K562 (cell line): ENCODE data around the gene TP63. TPM values are rescaled to one million over a fixed set of nuclear protein-coding genes. Genes with fewer than 3 reads are reported as not detected.

Experiments
- ATAC-seq: fragments of 200-7000 bp; cut with Tn5 transposase; 3 replicates; pipeline ENCODE4 v1.9.1; 2020; ENCODE audit warnings: moderate library complexity
- BruUV-seq: library from RNA; stranded (reverse); fragments of 400-500 nt; replicated peaks from 2 replicates; lab custom pipeline; 2021; lab: Mats Ljungman, UMichigan
- CTCF ChIA-PET: fragments of 300-600 bp; formaldehyde crosslinking; extraction: SDS; loops from one replicate; lab custom pipeline; 2021; ENCODE audit warnings: low intra/inter-chr PET ratio; lab: Yijun Ruan, JAX
- POLR2A ChIA-PET: fragments of 300-600, 350-650 bp; sonication (Branson Sonifier 250); formaldehyde crosslinking; extraction: SDS; loops from one replicate; lab custom pipeline; 2021; ENCODE audit warnings: antibody characterized with exemption, inconsistent platforms; lab: Yijun Ruan, JAX
- DNase-seq, 4 experiments: peaks; one replicate each; pipeline versions ENCODE4 v3.0.0 to v3.0.0-alpha.2; 2011 to 2018; ENCODE audit warnings: low spot score in 3 of 4, mixed read lengths in 3 of 4; ENCODE audit errors: extremely low read depth in 1 of 4
- FAIRE-seq: peaks from 2 replicates; lab custom pipeline; 2011; peaks lifted over from hg19 to GRCh38; lab: Jason Lieb, UNC
- H2AFZ ChIP-seq: 2 replicates; pipeline ENCODE4 v1.6.0; 2011; ENCODE audit warnings: low read depth, low read length, control low read depth, inconsistent platforms
- H3K27ac ChIP-seq: fragments of 200-600 bp; 3 replicates; pipeline ENCODE4 v1.8.0; 2011; ENCODE audit warnings: low read depth, mild to moderate bottlenecking, control low read depth, inconsistent platforms, low read length, moderate library complexity, mixed read lengths; ENCODE audit errors: extremely low read depth
- H3K27me3 ChIP-seq, 2 experiments: fragments of 300-600 bp in 1 of 2; 2 replicates in 1 of 2; 3 replicates in 1 of 2; pipeline versions ENCODE4 v1.6.0 to v1.8.0; 2011; ENCODE audit warnings: inconsistent platforms in 2 of 2, low read length in 2 of 2, mild to moderate bottlenecking in 1 of 2, mixed read lengths in 1 of 2, moderate library complexity in 1 of 2; ENCODE audit not compliant: control insufficient read depth in 2 of 2, insufficient read depth in 2 of 2
- H3K36me3 ChIP-seq: fragments of 300-600 bp; 3 replicates; pipeline ENCODE4 v1.8.0; 2011; ENCODE audit warnings: mild to moderate bottlenecking, low read length, inconsistent platforms; ENCODE audit not compliant: control insufficient read depth, insufficient read depth
- H3K4me1 ChIP-seq, 2 experiments: fragments of 200-600 bp in 1 of 2; replicated peaks in 1 of 2; 2 replicates in 1 of 2; 3 replicates in 1 of 2; pipeline versions ENCODE4 v1.5.1 to v1.8.0; 2011; ENCODE audit warnings: inconsistent platforms in 2 of 2, low read length in 2 of 2, mild to moderate bottlenecking in 1 of 2, mixed read lengths in 1 of 2, moderate library complexity in 1 of 2; ENCODE audit not compliant: control insufficient read depth in 2 of 2, insufficient read depth in 2 of 2
- H3K4me2 ChIP-seq: 2 replicates; pipeline ENCODE4 v1.6.1; 2011; ENCODE audit warnings: low read length, control low read depth, inconsistent platforms, mixed read lengths; ENCODE audit not compliant: insufficient read depth
- H3K4me3 ChIP-seq: fragments of 200-600 bp; sonication (generic), shearing (Covaris generic); 2 replicates; pipeline ENCODE4 v1.5.1; 2016; ENCODE audit warnings: control low read depth, inconsistent platforms
- H3K79me2 ChIP-seq: fragments of 200-600 bp; 3 replicates; pipeline ENCODE4 v1.8.0; 2011; ENCODE audit warnings: low read length, inconsistent platforms; ENCODE audit not compliant: control insufficient read depth, insufficient read depth
- H3K9ac ChIP-seq, 2 experiments: 2 replicates each; pipeline versions ENCODE4 v1.6.0 to v1.6.1; 2011; ENCODE audit warnings: low read depth in 2 of 2, low read length in 2 of 2, control low read depth in 1 of 2, inconsistent platforms in 1 of 2, mild to moderate bottlenecking in 1 of 2, mixed read lengths in 1 of 2; ENCODE audit not compliant: insufficient read depth in 1 of 2
- H3K9me1 ChIP-seq: one replicate; pipeline ENCODE4 v1.6.0; 2011; ENCODE audit warnings: inconsistent platforms, mild to moderate bottlenecking, low read length, moderate library complexity; ENCODE audit not compliant: control insufficient read depth, insufficient read depth
- H3K9me3 ChIP-seq: replicated peaks from 2 replicates; pipeline ENCODE4 v1.5.1; 2011; ENCODE audit warnings: low read depth, low read length, inconsistent platforms; ENCODE audit not compliant: control insufficient read depth, insufficient read depth
- H4K20me1 ChIP-seq: replicated peaks from 2 replicates; pipeline ENCODE4 v1.6.1; 2011; ENCODE audit warnings: low read length, inconsistent platforms, mixed read lengths; ENCODE audit not compliant: control insufficient read depth, insufficient read depth
- HDGF ChIP-seq: fragments of 450-650 bp; IDR thresholded peaks from 2 replicates; pipeline ENCODE4 v1.6.1; 2016
- NR1H2 ChIP-seq: sonication (generic); formaldehyde crosslinking; IDR thresholded peaks from 2 replicates; pipeline ENCODE4 v1.4.0; 2020; ENCODE audit warnings: mild to moderate bottlenecking, missing genetic modification reagents
- POLR2AphosphoS2 ChIP-seq: IDR thresholded peaks from 2 replicates; pipeline ENCODE4 v1.6.1; 2012; ENCODE audit warnings: low read length, improper control_type of control experiment
- ZC3H8 ChIP-seq: fragments of 450-650 bp; IDR thresholded peaks from 2 replicates; pipeline ENCODE4 v1.6.1; 2017
- WGBS: fragments of 100-300 bp; shearing (Covaris generic); methylation state at CpG from one replicate; pipeline ENCODE4 v1.1.6; 2016; ENCODE audit warnings: low coverage, mixed read lengths; ENCODE audit not compliant: insufficient coverage; ENCODE audit errors: missing lambda C conversion rate; 5-methylcytosine and 5-hydroxymethylcytosine counted together
- in situ Hi-C: fragments of 300-500 bp; cut with MboI; formaldehyde crosslinking; loops from 4 replicates; pipeline ENCODE4 v1.15.0; 2018; ENCODE audit warnings: inconsistent platforms, mixed read lengths
- intact Hi-C: fragments of 100-400 bp; cut with micrococcal nuclease; formaldehyde crosslinking; loops from 2 replicates; pipeline ENCODE4 v1.14.2; 2022
- polyA plus RNA-seq, 8 experiments: library from polyadenylated mRNA; depleted of rRNA in 4 of 8; stranded (reverse) in 5 of 8; unstranded in 3 of 8; fragments of >200 nt; fragmentation: Nextera tagmentation in 2 of 8; fragmentation: Illumina TruSeq in 1 of 8; extraction: Ambion mirVana in 2 of 8; extraction: Trizol in 1 of 8; gene quantifications; 2 replicates each; pipeline versions ENCODE4 v1.2.1 to v1.2.3, GENCODE V29; 2011 to 2014; ENCODE audit warnings: inconsistent platforms in 1 of 8, missing spikeins in 1 of 8
- total RNA-seq, 7 experiments: library from RNA; depleted of rRNA in 6 of 7; stranded (reverse); fragments of >200 nt in 6 of 7; fragmentation: Illumina TruSeq in 2 of 7; extraction: Trizol in 2 of 7; gene quantifications; 2 replicates each; pipeline versions ENCODE4 v1.2.1 to v1.2.3, GENCODE V29; 2011 to 2021; ENCODE audit warnings: low replicate concordance in 1 of 7
- TF ChIP-seq, protein P1 (sequence below): fragments of 250-450 bp; sonication (Bioruptor Pico); IDR thresholded peaks from 2 replicates; pipeline ENCODE4 v1.5.0; 2020; ENCODE audit warnings: mild to moderate bottlenecking

TP63 gene
- total and polyA plus RNA-seq, 9 of the 15 experiments (the other 6 are each of a cell fraction or from before 2014, with no cell fraction given), result 0.32 to 1.4 (median 0.50) TPM

DNA sequence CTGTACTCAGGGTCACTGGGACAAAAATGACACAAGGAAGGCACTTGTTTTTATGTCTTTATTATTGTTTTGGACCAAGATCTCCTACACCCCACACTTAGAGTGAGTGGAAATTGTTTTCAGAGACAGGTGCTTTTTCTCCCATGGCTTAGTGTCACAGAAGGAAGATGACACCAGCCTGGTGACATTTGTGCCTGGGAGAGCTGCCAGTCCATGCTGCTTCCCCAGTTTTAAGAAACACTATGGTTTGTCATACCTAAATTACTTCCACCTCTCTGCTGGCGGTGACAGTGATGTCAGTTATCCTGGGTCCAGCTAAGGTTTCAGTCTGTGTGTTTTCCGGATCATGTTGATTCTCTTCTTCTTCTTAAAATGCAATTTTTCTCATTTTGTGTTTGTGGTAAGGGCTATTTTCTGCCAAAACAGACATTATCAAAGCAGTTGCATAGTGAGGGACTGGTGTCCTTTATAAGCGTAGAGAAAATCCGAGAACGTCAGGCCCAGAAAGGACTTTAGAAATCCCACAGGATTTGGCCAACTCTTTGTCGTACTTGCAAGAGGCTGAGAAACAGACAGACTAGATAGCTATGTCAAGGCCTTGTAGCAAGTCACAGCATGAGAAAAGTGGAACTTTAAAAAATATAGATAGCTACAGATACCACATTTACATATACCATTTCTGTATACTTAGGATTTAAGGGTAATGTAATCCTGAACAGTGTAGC is 149.5 kb downstream of the TP63 start:
- ATAC-seq (no peak), FAIRE-seq (no peak), DNase-seq (no peak)
- Histone ChIP-seq H3K27me3 (no peaks in the 10 kb centered on the region), H3K27ac (no peak overlapping the region), H3K4me1 (no peaks in the 10 kb centered on the region), H3K4me2 (no peak overlapping the region), H4K20me1 (no peaks in the 10 kb centered on the region), H3K9ac (no peak overlapping the region), H2AFZ (no peak overlapping the region), H3K36me3 (no peaks in the 10 kb centered on the region), H3K9me3 (no peaks in the 10 kb centered on the region), H3K9me1 (no peaks in the 10 kb centered on the region), H3K79me2 (no peaks in the 10 kb centered on the region), H3K4me3 (no peak overlapping the region)
- TF ChIP-seq ZC3H8 (no peak), POLR2AphosphoS2 (no peak), HDGF (no peak), NR1H2 (no peak)
- TF ChIP-seq, protein P1, sequence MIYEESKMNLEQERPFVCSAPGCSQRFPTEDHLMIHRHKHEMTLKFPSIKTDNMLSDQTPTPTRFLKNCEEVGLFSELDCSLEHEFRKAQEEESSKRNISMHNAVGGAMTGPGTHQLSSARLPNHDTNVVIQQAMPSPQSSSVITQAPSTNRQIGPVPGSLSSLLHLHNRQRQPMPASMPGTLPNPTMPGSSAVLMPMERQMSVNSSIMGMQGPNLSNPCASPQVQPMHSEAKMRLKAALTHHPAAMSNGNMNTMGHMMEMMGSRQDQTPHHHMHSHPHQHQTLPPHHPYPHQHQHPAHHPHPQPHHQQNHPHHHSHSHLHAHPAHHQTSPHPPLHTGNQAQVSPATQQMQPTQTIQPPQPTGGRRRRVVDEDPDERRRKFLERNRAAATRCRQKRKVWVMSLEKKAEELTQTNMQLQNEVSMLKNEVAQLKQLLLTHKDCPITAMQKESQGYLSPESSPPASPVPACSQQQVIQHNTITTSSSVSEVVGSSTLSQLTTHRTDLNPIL, result no peak
- no TSS peak for BruUV-seq
- POLR2A ChIA-PET, result no interaction called here
- in situ Hi-C loops, result no loop called here
- CTCF ChIA-PET, result no interaction called here
- WGBS, result 2% methylated on average over 6 of the region's 6 CpGs
- intact Hi-C loops, result no loop called here
